Transverse colon (tissue), 3 donors: Measurements from ENCODE around the gene TNS1.

Experiments
- CTCF ChIP-seq, 5 experiments: fragments of 200-600 bp in 3 of 5; fragments of 450-650 bp in 2 of 5; sonication (generic) in 3 of 5; IDR thresholded peaks; 1 replicate in 2 of 5; 2 replicates in 3 of 5; pipeline ENCODE4 v1.5.1; 2016 to 2017; ENCODE audit warnings: antibody characterized with exemption in 5 of 5, inconsistent platforms in 3 of 5, mild to moderate bottlenecking in 2 of 5, moderate library complexity in 1 of 5
- POLR2A ChIP-seq: fragments of 450-650 bp; IDR thresholded peaks from one replicate; pipeline ENCODE4 v1.6.1; 2016; ENCODE audit warnings: antibody characterized with exemption, mild to moderate bottlenecking, moderate library complexity

- no peak for TF ChIP-seq CTCF (IDR thresholded peaks at IDR 0.05)
- no peak for TF ChIP-seq POLR2A
Observed at GRCh38 chr2:217935235-217935879, 67.4 kb downstream of the TNS1 start.
